NCI-H187 treated with DMSO at 0.1 percent for 48 hours (cell line): ENCODE measurements around the gene NFATC3.

Source experiments
- DNase-seq: peaks from one replicate; lab custom pipeline; 2025; lab: John Stamatoyannopoulos, UW

The NFATC3 gene

GRCh38 chr16:68275611-68276191, 190.5 kb downstream of the NFATC3 start:
- DNase-seq, result no peak

GRCh38 chr16:68276223-68276622, 191.1 kb downstream of the NFATC3 start:
- no peak for DNase-seq
